HL-60 (cell line): ENCODE measurements around the gene DSCAML1.

Source experiments
- CTCF ChIP-seq: IDR thresholded peaks from one replicate; pipeline ENCODE4 v1.5.1; 2011; ENCODE audit warnings: low read length, control low read depth, inconsistent platforms; ENCODE audit not compliant: insufficient read depth
- POLR2AphosphoS5 ChIP-seq: IDR thresholded peaks from 2 replicates; pipeline ENCODE4 v1.6.1; 2012; ENCODE audit warnings: low read depth

GRCh38 chr11:117523680-117524079 is 273.3 kb downstream of the DSCAML1 start:
- TF ChIP-seq CTCF (no peak), POLR2AphosphoS5 (no peak)
